OCI-LY7 (cell line): ENCODE measurements around the gene FHIT. TPM values are rescaled to one million over a fixed set of nuclear protein-coding genes. Genes with fewer than 3 reads are reported as not detected.

Experiments used
- BruUV-seq: library from RNA; stranded (reverse); fragments of 400-500 nt; replicated peaks from 2 replicates; lab custom pipeline; 2021; lab: Mats Ljungman, UMichigan
- CTCF ChIA-PET: fragments of 300-600 bp; sonication (Branson Sonifier 250); formaldehyde crosslinking; loops from one replicate; lab custom pipeline; 2022; ENCODE audit warnings: antibody characterized with exemption; ENCODE audit not compliant: unreplicated experiment; lab: Charles Lee
- POLR2A ChIA-PET: fragments of 300-600 bp; sonication (Branson Sonifier 250); formaldehyde crosslinking; loops from one replicate; lab custom pipeline; 2022; ENCODE audit warnings: antibody characterized with exemption; lab: Charles Lee
- DNase-seq: peaks from one replicate; pipeline ENCODE4 v3.0.0-alpha.2; 2015; ENCODE audit warnings: low spot score
- H2AFZ ChIP-seq: fragments of 200-600 bp; sonication (generic), shearing (Covaris generic); 2 replicates; pipeline ENCODE4 v1.6.1; 2014; ENCODE audit warnings: mild to moderate bottlenecking, antibody characterized with exemption, low read length, moderate library complexity
- H3K27ac ChIP-seq: fragments of 200-600 bp; sonication (generic); 2 replicates; pipeline ENCODE4 v1.5.1; 2014; ENCODE audit warnings: mixed run types, low read depth, mild to moderate bottlenecking, moderate library complexity, low read length, inconsistent platforms; ENCODE audit not compliant: poor library complexity, severe bottlenecking
- H3K36me3 ChIP-seq: fragments of 200-600 bp; sonication (generic); 2 replicates; pipeline ENCODE4 v1.6.1; 2014; ENCODE audit warnings: mild to moderate bottlenecking, antibody characterized with exemption, low read length, moderate library complexity, mixed read lengths; ENCODE audit not compliant: insufficient read depth
- H3K4me1 ChIP-seq: fragments of 200-600 bp; sonication (generic); 2 replicates; pipeline ENCODE4 v1.5.1; 2014; ENCODE audit warnings: mild to moderate bottlenecking, low read length; ENCODE audit not compliant: insufficient read depth, poor library complexity, severe bottlenecking
- H3K4me2 ChIP-seq: fragments of 200-600 bp; sonication (generic); 2 replicates; pipeline ENCODE4 v1.6.1; 2014; ENCODE audit warnings: mild to moderate bottlenecking, low read length
- H3K4me3 ChIP-seq: fragments of 200-600 bp; sonication (generic); 2 replicates; pipeline ENCODE4 v1.5.1; 2014; ENCODE audit warnings: mild to moderate bottlenecking, low read depth, low read length; ENCODE audit not compliant: poor library complexity, severe bottlenecking
- H3K79me2 ChIP-seq: fragments of 200-600 bp; sonication (generic); 2 replicates; pipeline ENCODE4 v1.6.1; 2016; ENCODE audit warnings: low read depth, mild to moderate bottlenecking, low read length, moderate library complexity, mixed read lengths; ENCODE audit not compliant: insufficient read depth
- H3K9me2 ChIP-seq: fragments of 200-600 bp; sonication (generic); 2 replicates; pipeline ENCODE4 v1.6.1; 2016; ENCODE audit warnings: mild to moderate bottlenecking, low read length, mixed read lengths; ENCODE audit not compliant: insufficient read depth
- H3K9me3 ChIP-seq: fragments of 200-600 bp; sonication (generic); 2 replicates; pipeline ENCODE4 v1.6.1; 2014; ENCODE audit warnings: mild to moderate bottlenecking, mixed run types, low read length, mixed read lengths
- H4K20me1 ChIP-seq: fragments of 200-600 bp; sonication (generic); 2 replicates; pipeline ENCODE4 v1.6.1; 2014; ENCODE audit warnings: mild to moderate bottlenecking, antibody characterized with exemption, low read length, moderate library complexity, mixed read lengths; ENCODE audit not compliant: insufficient read depth
- EZH2phosphoT487 ChIP-seq: fragments of 200-600 bp; sonication (generic); IDR thresholded peaks from 2 replicates; pipeline ENCODE4 v1.6.1; 2018; ENCODE audit warnings: low read depth, borderline replicate concordance, mild to moderate bottlenecking, mixed run types, antibody characterized with exemption, low read length, moderate library complexity, mixed read lengths
- intact Hi-C: fragments of 100-400 bp; cut with micrococcal nuclease; formaldehyde crosslinking; loops from one replicate; pipeline ENCODE4 v1.10.0; 2022; ENCODE audit not compliant: unreplicated experiment
- total RNA-seq, 2 experiments: library from RNA; depleted of rRNA in 1 of 2; stranded (reverse); fragments of >200 nt in 1 of 2; shearing (Covaris generic) in 1 of 2; gene quantifications; 2 replicates each; pipeline ENCODE4 v1.2.3, GENCODE V29; 2014 to 2022
- TF ChIP-seq, protein P1 (sequence below): fragments of 200-600 bp; sonication (generic); conservative IDR thresholded peaks from 2 replicates; pipeline ENCODE4 v1.5.1; 2014; ENCODE audit warnings: mild to moderate bottlenecking, antibody characterized with exemption, low read length, moderate library complexity, mixed read lengths

FHIT gene
- total RNA-seq, 2 experiments from 2014 or later: 5.0 to 10.9 TPM

DNA sequence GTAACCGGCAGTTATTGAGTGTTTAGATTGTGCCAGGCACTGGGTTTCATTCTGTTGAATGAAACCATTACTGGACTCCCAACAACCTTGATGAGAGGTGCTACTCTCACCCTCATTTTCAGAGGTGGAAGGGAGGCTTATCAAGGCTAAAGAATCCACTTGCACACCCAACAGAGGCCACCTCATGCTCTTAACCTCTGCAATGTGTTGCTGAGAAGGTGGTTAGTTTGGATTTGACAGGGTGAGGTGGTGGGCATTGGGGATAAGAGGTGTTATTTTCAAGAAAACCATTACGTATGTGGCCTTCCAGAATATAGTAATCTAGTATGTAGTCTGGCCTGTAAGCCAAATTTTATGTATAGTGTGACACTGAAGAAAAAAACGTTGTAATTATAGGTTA, 73.1 kb downstream of the FHIT start:
- CTCF ChIA-PET: no interaction called here
- no peaks in the 10 kb centered on the region for H3K36me3 ChIP-seq
- 0 out of 2 replicates have a peak, but pooled peaks cover 6% of the 10 kb centered on the region for H3K9me2 ChIP-seq
- BruUV-seq: no TSS peak
- H3K79me2 ChIP-seq: no peaks in the 10 kb centered on the region
- H3K4me3 ChIP-seq: no peak overlapping the region
- H4K20me1 ChIP-seq: no peaks in the 10 kb centered on the region
- TF ChIP-seq EZH2phosphoT487: no peak
- TF ChIP-seq, protein P1, sequence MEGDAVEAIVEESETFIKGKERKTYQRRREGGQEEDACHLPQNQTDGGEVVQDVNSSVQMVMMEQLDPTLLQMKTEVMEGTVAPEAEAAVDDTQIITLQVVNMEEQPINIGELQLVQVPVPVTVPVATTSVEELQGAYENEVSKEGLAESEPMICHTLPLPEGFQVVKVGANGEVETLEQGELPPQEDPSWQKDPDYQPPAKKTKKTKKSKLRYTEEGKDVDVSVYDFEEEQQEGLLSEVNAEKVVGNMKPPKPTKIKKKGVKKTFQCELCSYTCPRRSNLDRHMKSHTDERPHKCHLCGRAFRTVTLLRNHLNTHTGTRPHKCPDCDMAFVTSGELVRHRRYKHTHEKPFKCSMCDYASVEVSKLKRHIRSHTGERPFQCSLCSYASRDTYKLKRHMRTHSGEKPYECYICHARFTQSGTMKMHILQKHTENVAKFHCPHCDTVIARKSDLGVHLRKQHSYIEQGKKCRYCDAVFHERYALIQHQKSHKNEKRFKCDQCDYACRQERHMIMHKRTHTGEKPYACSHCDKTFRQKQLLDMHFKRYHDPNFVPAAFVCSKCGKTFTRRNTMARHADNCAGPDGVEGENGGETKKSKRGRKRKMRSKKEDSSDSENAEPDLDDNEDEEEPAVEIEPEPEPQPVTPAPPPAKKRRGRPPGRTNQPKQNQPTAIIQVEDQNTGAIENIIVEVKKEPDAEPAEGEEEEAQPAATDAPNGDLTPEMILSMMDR: no peak
- no peak overlapping the region for H3K27ac ChIP-seq
- DNase-seq: no peak
- H3K4me2 ChIP-seq: no peak overlapping the region
- POLR2A ChIA-PET: no interaction called here
- H3K4me1 ChIP-seq: no peaks in the 10 kb centered on the region
- no peaks in the 10 kb centered on the region for H3K9me3 ChIP-seq
- intact Hi-C loops: no loop called here
- no peak overlapping the region for H2AFZ ChIP-seq

DNA sequence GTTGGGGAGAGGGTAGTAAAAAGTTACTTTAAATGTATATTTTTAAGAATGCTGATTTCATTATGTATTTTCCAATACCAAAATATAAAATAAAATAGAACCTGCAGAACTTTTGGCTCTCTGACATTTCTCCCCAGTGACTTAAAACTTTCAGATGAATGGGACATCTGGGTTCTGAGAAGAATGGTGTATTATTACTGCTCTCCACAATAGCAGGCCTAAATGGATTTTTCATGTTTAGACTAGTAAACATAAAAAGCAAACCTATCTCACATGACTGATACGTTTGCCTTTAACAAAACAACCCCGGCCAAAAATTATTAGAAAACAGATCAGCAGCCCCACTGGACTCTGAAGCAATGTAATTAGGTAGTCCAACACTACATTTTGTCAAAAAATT, 73.8 kb downstream of the FHIT start:
- H3K4me2 ChIP-seq: no peak overlapping the region
- no TSS peak for BruUV-seq
- DNase-seq: no peak
- no peaks in the 10 kb centered on the region for H3K4me1 ChIP-seq
- POLR2A ChIA-PET: no interaction called here
- no peak for TF ChIP-seq EZH2phosphoT487
- TF ChIP-seq, protein P1: no peak
- no peaks in the 10 kb centered on the region for H3K9me3 ChIP-seq
- no peaks in the 10 kb centered on the region for H4K20me1 ChIP-seq
- CTCF ChIA-PET: no interaction called here
- intact Hi-C loops: no loop called here
- H2AFZ ChIP-seq: no peak overlapping the region
- H3K27ac ChIP-seq: no peak overlapping the region
- 0 out of 2 replicates have a peak, but pooled peaks cover 6% of the 10 kb centered on the region for H3K9me2 ChIP-seq
- H3K36me3 ChIP-seq: no peaks in the 10 kb centered on the region
- H3K4me3 ChIP-seq: no peak overlapping the region
- no peaks in the 10 kb centered on the region for H3K79me2 ChIP-seq

DNA sequence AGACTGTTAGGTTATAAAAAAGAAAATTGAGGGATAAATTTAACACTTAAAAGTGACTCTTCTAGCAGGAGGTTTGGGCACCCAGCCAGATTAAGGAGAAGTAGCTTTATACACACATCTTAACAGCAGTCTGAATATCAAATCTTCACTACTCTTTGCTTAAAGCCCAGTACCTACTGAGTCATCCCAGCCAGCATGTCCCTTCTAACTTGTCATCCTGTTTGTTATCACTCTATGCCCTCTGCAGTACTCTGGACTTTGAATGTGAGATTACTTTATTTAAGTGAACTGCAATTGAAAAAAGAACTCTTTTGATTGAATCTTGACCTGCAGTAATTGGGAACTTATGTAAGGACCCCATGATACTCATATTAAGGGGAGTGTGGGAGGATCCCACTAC, 77.6 kb downstream of the FHIT start:
- Histone ChIP-seq H3K36me3 (no peaks in the 10 kb centered on the region), H3K9me3 (no peaks in the 10 kb centered on the region), H3K79me2 (no peaks in the 10 kb centered on the region), H3K27ac (no peak overlapping the region), H2AFZ (no peak overlapping the region), H3K4me3 (no peak overlapping the region), H3K4me2 (no peak overlapping the region), H3K4me1 (no peaks in the 10 kb centered on the region), H3K9me2 (0 out of 2 replicates have a peak, but pooled peaks cover 6% of the 10 kb centered on the region), H4K20me1 (no peaks in the 10 kb centered on the region)
- BruUV-seq: no TSS peak
- TF ChIP-seq, protein P1: no peak
- no peak for TF ChIP-seq EZH2phosphoT487
- ChIA-PET CTCF (no interaction called here), POLR2A (interaction anchor here (0.5 kb wide), 1 partner anchor 120 kb away, joined by 3 read pairs; no protein-coding TSS in a partner anchor)
- DNase-seq: no peak
- intact Hi-C loops: no loop called here
